Epithelial cell of esophagus (primary cell): ENCODE measurements around the gene HEYL.

Source experiments
- DNase-seq: peaks from one replicate; pipeline ENCODE4 v3.0.0; 2010; ENCODE audit warnings: low read depth
- H3K4me3 ChIP-seq: 2 replicates; pipeline ENCODE4 v1.5.1; 2011; ENCODE audit warnings: mild to moderate bottlenecking, low read length, control low read depth
- TF ChIP-seq, protein P1 (sequence below): IDR thresholded peaks from 2 replicates; pipeline ENCODE4 v1.5.1; 2011; ENCODE audit warnings: low read depth, mild to moderate bottlenecking, low read length, control low read depth, inconsistent platforms; ENCODE audit not compliant: insufficient read depth; ENCODE audit errors: missing control alignments

The HEYL gene

GRCh38 chr1:39681999-39682398 lies 42.6 kb upstream of the HEYL start:
- TF ChIP-seq, protein P1, sequence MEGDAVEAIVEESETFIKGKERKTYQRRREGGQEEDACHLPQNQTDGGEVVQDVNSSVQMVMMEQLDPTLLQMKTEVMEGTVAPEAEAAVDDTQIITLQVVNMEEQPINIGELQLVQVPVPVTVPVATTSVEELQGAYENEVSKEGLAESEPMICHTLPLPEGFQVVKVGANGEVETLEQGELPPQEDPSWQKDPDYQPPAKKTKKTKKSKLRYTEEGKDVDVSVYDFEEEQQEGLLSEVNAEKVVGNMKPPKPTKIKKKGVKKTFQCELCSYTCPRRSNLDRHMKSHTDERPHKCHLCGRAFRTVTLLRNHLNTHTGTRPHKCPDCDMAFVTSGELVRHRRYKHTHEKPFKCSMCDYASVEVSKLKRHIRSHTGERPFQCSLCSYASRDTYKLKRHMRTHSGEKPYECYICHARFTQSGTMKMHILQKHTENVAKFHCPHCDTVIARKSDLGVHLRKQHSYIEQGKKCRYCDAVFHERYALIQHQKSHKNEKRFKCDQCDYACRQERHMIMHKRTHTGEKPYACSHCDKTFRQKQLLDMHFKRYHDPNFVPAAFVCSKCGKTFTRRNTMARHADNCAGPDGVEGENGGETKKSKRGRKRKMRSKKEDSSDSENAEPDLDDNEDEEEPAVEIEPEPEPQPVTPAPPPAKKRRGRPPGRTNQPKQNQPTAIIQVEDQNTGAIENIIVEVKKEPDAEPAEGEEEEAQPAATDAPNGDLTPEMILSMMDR, result no peak
- no peak overlapping the region for H3K4me3 ChIP-seq
- no peak for DNase-seq

- no peak for DNase-seq
- TF ChIP-seq, protein P1, result no peak
- H3K4me3 ChIP-seq, result no peak overlapping the region
Measured at GRCh38 chr1:39681294-39681693, 41.9 kb upstream of the HEYL start.

GRCh38 chr1:39680751-39681150 lies 41.3 kb upstream of the HEYL start:
- H3K4me3 ChIP-seq, result no peak overlapping the region
- DNase-seq, result no peak
- TF ChIP-seq, protein P1, result no peak

DNA sequence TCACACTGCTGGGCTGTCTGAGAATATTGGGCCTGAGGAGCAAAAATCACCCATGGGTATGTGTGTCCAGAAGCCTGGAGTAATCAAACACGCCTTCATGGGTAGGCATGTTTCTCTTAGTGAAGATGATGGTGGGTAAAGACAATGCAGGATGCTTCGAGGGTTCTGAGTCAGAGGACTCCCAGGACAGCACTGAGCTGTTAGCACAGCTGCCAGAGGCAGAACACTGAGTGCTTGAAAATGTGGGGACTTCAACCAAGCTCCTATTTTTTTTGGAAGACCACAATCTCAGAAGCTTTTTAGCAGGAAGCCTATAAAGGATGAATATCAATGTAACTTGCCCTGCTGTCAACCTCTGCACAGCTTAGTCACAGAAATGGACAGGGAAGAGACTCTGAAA lies 40.4 kb upstream of the HEYL start:
- TF ChIP-seq, protein P1, result no peak
- H3K4me3 ChIP-seq, result no peak overlapping the region
- DNase-seq, result peak; percentile 43

GRCh38 chr1:39678889-39679288 lies 39.4 kb upstream of the HEYL start:
- H3K4me3 ChIP-seq, result no peak overlapping the region
- DNase-seq, result no peak
- TF ChIP-seq, protein P1, result no peak

DNA sequence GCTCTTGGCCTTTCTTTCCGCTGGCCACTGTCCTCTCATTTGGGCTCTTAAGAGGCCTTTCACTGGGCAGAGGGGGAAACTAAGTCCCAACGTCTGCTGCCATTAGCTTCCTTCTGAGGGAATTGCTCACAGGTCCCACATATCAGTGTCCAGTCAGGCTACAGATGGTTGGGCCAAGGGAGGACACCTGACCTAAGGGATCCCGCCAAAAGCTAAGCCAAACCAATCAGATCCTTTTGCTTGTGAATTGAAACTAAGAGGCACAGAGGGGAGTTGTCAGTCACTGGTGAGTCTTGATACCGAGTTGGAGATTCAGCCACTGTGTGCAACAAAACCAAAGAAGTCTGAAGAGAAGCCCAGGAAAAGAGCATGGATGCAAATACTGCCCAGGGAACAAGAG lies 38.2 kb upstream of the HEYL start:
- DNase-seq, result no peak
- TF ChIP-seq, protein P1, result no peak
- H3K4me3 ChIP-seq, result no peak overlapping the region

- no peak for DNase-seq
- TF ChIP-seq, protein P1, result no peak
- H3K4me3 ChIP-seq, result no peak overlapping the region
Measured at GRCh38 chr1:39676948-39677548, 37.6 kb upstream of the HEYL start.
